Measurements from ENCODE around the gene CEP350.
"Not testable (repeated sequence)": the region's sequence is repeated elsewhere in the genome, so short reads cannot be mapped to it uniquely, and the experiment has no call there.

CEP350 gene

GRCh38 chr1:179951383-179952144, 3.0 kb upstream of the CEP350 start:
- DNase-seq, result no peak

- DNase-seq, result no peak
Observed at GRCh38 chr1:179952186-179952585, 2.4 kb upstream of the CEP350 start.

- DNase-seq, result peak; percentile 65
Observed at GRCh38 chr1:179953974-179954492, 577 bp upstream of the CEP350 start.

- DNase-seq, result no peak
Observed at GRCh38 chr1:179955287-179955680, 674 bp downstream of the CEP350 start.

- DNase-seq, result no peak
Observed at GRCh38 chr1:179955731-179956130, 1.1 kb downstream of the CEP350 start.

- DNase-seq, result no peak
Observed at GRCh38 chr1:179958359-179958758, 3.7 kb downstream of the CEP350 start.

- DNase-seq, result not testable (repeated sequence)
Observed at GRCh38 chr1:179962168-179962567, 7.6 kb downstream of the CEP350 start.

- no peak for DNase-seq
Observed at GRCh38 chr1:179966551-179966950, 11.9 kb downstream of the CEP350 start.

GRCh38 chr1:179968284-179968993, 13.8 kb downstream of the CEP350 start:
- no peak for DNase-seq

- DNase-seq, result no peak
Observed at GRCh38 chr1:179968994-179969919, 14.6 kb downstream of the CEP350 start.

- no peak for DNase-seq
Observed at GRCh38 chr1:179969962-179970361, 15.4 kb downstream of the CEP350 start.

GRCh38 chr1:179971563-179972496, 17.2 kb downstream of the CEP350 start:
- no peak for DNase-seq

GRCh38 chr1:179973198-179974110, 18.8 kb downstream of the CEP350 start:
- DNase-seq, result no peak

GRCh38 chr1:179976970-179977651, 22.5 kb downstream of the CEP350 start:
- no peak for DNase-seq

GRCh38 chr1:179978199-179979079, 23.8 kb downstream of the CEP350 start:
- DNase-seq, result no peak

GRCh38 chr1:179984101-179984500, 29.5 kb downstream of the CEP350 start:
- DNase-seq, result no peak

GRCh38 chr1:179984942-179985341, 30.3 kb downstream of the CEP350 start:
- DNase-seq, result no peak

GRCh38 chr1:179990847-179991246, 36.2 kb downstream of the CEP350 start:
- DNase-seq, result no peak

GRCh38 chr1:179995576-179995975, 41.0 kb downstream of the CEP350 start:
- no peak for DNase-seq

Measured in stimulated activated CD4-positive, alpha-beta T cell treated with anti-CD3 and anti-CD28 coated beads, Interleukin-15, amount 100 ng/mL, for 24 hours (primary cell).